GM21423 (cell line): ENCODE measurements around the gene MLLT6.

Experiments used
- ATAC-seq: cut with Tn5 transposase; IDR thresholded peaks from one replicate; pipeline ENCODE4 v1.9.1; 2021; ENCODE audit warnings: mild to moderate bottlenecking, moderate library complexity; ENCODE audit not compliant: unreplicated experiment

The MLLT6 gene

GRCh38 chr17:38753071-38753506 lies 48.0 kb downstream of the MLLT6 start:
- ATAC-seq: no peak

GRCh38 chr17:38761612-38762011 lies 56.5 kb downstream of the MLLT6 start:
- no peak for ATAC-seq

- ATAC-seq: no peak
These were observed 57.2 kb downstream of the MLLT6 start for GRCh38 chr17:38762231-38762630.

GRCh38 chr17:38766341-38766740 lies 61.3 kb downstream of the MLLT6 start:
- no peak for ATAC-seq

GRCh38 chr17:38768417-38768816 lies 63.3 kb downstream of the MLLT6 start:
- no peak for ATAC-seq

- ATAC-seq: no peak
These were observed 68.2 kb downstream of the MLLT6 start for GRCh38 chr17:38773258-38773657.

- ATAC-seq: no peak
These were observed 72.7 kb downstream of the MLLT6 start for GRCh38 chr17:38777641-38778250.
